Naive B cell (primary cell): ENCODE results near the gene MCFD2. TPM values are rescaled to one million over a fixed set of nuclear protein-coding genes. Genes with fewer than 3 reads are reported as not detected.

Source experiments
- ATAC-seq, 2 donors: fragments of 150-1000 bp; cut with Tn5 transposase; 2 replicates each; pipeline ENCODE4 v1.10.0; 2021; ENCODE audit warnings: low read depth in 2 of 2, mild to moderate bottlenecking in 2 of 2, moderate library complexity in 2 of 2
- DNase-seq: peaks from one replicate; pipeline ENCODE4 v3.0.0; 2022
- H3K27ac Mint-ChIP-seq, 6 donors: one replicate each; pipeline ENCODE4 v1.8.0; 2020 to 2022; ENCODE audit warnings: mild to moderate bottlenecking in 6 of 6, mixed read lengths in 6 of 6, moderate library complexity in 5 of 6, inconsistent platforms in 2 of 6
- H3K27me3 Mint-ChIP-seq, 3 donors: one replicate each; pipeline ENCODE4 v1.8.0; 2021 to 2022; ENCODE audit warnings: mixed read lengths in 3 of 3, mild to moderate bottlenecking in 1 of 3
- H3K36me3 Mint-ChIP-seq, 2 donors: one replicate each; pipeline ENCODE4 v1.8.0; 2020 to 2022; ENCODE audit warnings: mixed read lengths in 2 of 2, inconsistent platforms in 1 of 2, mild to moderate bottlenecking in 1 of 2
- H3K4me1 Mint-ChIP-seq, 3 donors: one replicate each; pipeline ENCODE4 v1.8.0; 2020 to 2022; ENCODE audit warnings: mixed read lengths in 3 of 3, inconsistent platforms in 1 of 3, mild to moderate bottlenecking in 1 of 3, moderate library complexity in 1 of 3
- H3K4me3 Mint-ChIP-seq, 8 donors: one replicate each; pipeline ENCODE4 v1.8.0; 2020 to 2022; ENCODE audit warnings: mild to moderate bottlenecking in 8 of 8, mixed read lengths in 8 of 8, moderate library complexity in 8 of 8, inconsistent platforms in 2 of 8
- H3K9me3 Mint-ChIP-seq, 7 donors: one replicate each; pipeline ENCODE4 v1.8.0; 2020 to 2022; ENCODE audit warnings: mixed read lengths in 7 of 7, mild to moderate bottlenecking in 5 of 7, inconsistent platforms in 2 of 7, moderate library complexity in 1 of 7
- polyA plus RNA-seq, 6 donors: library from polyadenylated mRNA; unstranded; fragments of 300-500 nt; fragmentation: Illumina TruSeq; gene quantifications; one replicate each; pipeline ENCODE4 v1.2.3, GENCODE V29; 2021; ENCODE audit warnings: low read depth in 6 of 6

Gene MCFD2
- polyA plus RNA-seq: 10 to 100 TPM; 26.3 to 43.3 (median 33.1) TPM

DNA sequence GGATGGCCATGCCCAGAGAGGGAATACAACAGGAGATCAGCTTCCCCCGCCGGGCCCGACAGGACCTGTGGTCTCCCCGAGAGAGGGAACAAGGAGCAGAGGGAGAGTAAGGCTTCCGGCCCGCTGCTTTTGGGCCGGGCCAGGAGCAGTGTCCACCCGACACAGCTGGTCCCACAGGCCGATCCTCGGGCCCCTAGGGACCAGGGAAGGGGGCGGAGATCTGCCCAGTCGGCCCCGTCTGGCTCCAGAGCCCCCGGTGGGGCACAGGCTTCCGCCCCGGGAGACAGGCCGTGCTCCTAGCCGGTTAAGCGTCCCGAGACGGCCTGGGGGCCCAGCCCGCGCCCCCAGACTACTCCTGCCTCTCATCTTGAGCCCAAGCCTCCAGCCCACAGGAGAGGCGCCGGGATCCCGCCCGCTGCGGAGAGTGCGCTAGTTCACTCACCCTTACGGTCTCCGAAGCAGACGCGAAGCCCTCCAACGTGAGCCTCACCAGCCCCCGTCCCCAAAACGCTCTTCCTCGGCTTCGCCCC lies at the start of gene MCFD2:
TSS of gene MCFD2 (minus strand) at position 526 of the 530 bp plus-strand sequence. CDS start 6,635 bp downstream, outside the sequence.
- no peaks in the 10 kb centered on the region for H3K9me3 Mint-ChIP-seq
- ATAC-seq: peak in 1 of 2 donors; percentile 43

DNA sequence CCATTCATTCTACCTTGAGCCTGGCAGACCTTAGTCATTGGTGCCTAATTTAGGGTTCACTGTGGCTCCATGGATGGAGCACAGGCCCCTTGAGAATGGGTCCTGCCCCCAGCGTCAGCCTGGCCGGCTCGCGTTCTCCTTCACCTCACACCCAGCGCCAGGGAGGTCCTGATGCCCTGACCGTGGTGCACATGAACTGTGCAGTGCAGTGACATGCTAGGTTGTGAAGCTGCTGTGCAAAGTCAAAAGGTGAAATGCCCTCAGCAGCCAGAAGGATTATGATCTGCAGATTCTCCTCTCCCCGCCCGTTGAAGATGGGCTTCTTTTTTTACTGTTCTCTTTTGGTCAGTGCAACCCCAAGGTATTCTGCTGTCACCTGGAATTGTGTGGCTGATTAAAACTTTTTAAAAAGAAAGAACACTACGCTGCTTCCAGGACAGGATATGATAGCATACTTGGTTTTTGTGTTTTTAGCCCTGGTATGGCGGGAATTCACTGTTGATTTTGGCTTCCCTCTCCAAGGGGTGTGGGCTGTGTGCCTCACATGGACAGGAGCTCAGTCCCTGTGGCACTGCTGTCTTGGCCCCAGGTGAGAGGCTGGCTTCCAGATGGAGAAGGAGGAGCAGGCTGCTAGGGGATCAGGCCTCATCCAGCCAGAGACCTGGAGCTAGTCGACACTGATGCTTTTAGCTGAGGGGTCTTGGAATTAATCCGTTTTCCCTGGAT lies 49.4 kb upstream of the MCFD2 start:
- no peak for ATAC-seq
- Mint-ChIP-seq H3K27ac (peak overlapping the region in 3 of 6 donors; percentile 59 to 86 (median 64)), H3K4me3 (no peak overlapping the region), H3K36me3 (peaks cover 0 to 8% of the 10 kb centered on the region in 2 donors), H3K27me3 (no peaks in the 10 kb centered on the region), H3K9me3 (no peaks in the 10 kb centered on the region), H3K4me1 (peaks cover 27 to 40% (median 27%) of the 10 kb centered on the region in 3 donors)
- no peak for DNase-seq

More for the DNA sequence above, at the start of gene MCFD2:
- Mint-ChIP-seq H3K27me3 (no peaks in the 10 kb centered on the region), H3K27ac (peak within 1 kb of the TSS; percentile 89 to 99 (median 97)), H3K36me3 (no peaks in the 10 kb centered on the region), H3K4me1 (peaks cover 41 to 71% (median 51%) of the 10 kb centered on the region in 3 donors), H3K4me3 (peak within 1 kb of the TSS; percentile 86 to 99 (median 94))
- no peak for DNase-seq

DNA sequence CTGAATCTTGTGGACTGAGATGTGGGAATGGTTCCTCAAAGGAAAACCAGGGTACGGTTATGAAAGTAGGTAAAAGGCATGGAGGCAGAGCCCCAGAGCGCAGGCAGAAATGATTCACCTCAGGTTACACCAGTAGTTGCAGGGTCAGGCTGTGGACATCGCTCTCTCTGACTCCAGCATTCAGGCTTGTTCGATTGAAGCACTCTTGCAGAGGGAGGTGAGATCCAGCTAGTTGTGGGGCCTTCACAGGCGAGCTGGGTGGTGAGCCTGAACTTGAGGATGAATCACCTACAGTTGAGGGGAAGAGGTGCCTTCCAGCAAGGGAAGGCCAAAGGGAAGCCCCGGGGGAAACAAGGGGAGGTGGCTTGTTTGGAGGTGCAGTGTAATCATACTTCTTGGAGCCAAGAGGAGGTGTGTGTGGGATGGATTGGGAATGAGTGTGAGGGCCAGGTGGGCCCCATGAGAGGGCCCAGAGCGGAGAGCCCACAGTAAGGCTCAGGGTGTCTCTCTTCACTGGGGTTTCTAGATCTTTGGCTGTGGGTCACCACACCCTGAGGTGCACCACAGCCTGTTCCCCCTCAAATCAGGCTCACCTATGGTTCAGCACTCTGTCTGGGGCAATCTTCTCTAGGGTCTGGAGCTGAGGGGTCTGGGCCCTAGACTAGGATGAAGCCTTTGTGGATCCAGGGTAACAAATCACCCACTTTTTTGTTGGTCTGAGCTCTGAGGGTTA lies 48.5 kb upstream of the MCFD2 start:
- ATAC-seq: no peak

DNA sequence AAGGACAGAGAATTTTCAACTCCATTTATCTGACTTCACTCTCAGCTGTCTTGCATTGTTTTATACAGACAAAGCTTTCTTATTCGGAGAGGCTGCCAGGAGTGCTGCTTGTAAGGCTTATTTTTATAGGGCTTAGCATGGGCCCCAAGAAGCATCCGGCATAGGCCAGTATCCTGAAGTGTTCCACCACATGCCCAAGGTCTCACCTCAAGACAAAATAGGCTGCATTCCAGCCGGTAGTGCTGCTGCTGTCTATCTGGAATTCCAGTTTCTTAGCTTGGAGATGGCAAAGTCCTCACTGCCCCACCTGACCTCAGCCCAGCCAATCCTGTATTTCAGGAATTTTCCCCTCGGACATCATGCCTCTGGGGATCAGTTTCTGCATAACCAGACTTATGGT lies 47.6 kb upstream of the MCFD2 start:
- H3K9me3 Mint-ChIP-seq: no peaks in the 10 kb centered on the region
- no peak overlapping the region for H3K4me3 Mint-ChIP-seq
- peaks cover 4 to 8% of the 10 kb centered on the region in 2 donors for H3K36me3 Mint-ChIP-seq
- peak overlapping the region in 3 of 6 donors; percentile 52 to 80 (median 71) for H3K27ac Mint-ChIP-seq
- H3K27me3 Mint-ChIP-seq: no peaks in the 10 kb centered on the region
- ATAC-seq: no peak
- peaks cover 28 to 33% (median 33%) of the 10 kb centered on the region in 3 donors for H3K4me1 Mint-ChIP-seq
- DNase-seq: no peak

More for the DNA sequence above, 48.5 kb upstream of the MCFD2 start:
- DNase-seq: no peak
- peaks cover 23 to 38% (median 33%) of the 10 kb centered on the region in 3 donors for H3K4me1 Mint-ChIP-seq
- no peaks in the 10 kb centered on the region for H3K27me3 Mint-ChIP-seq
- H3K36me3 Mint-ChIP-seq: peaks cover 0 to 8% of the 10 kb centered on the region in 2 donors
- peak overlapping the region in 4 of 6 donors; percentile 74 to 97 (median 86) for H3K27ac Mint-ChIP-seq
- H3K4me3 Mint-ChIP-seq: no peak overlapping the region
- no peaks in the 10 kb centered on the region for H3K9me3 Mint-ChIP-seq

DNA sequence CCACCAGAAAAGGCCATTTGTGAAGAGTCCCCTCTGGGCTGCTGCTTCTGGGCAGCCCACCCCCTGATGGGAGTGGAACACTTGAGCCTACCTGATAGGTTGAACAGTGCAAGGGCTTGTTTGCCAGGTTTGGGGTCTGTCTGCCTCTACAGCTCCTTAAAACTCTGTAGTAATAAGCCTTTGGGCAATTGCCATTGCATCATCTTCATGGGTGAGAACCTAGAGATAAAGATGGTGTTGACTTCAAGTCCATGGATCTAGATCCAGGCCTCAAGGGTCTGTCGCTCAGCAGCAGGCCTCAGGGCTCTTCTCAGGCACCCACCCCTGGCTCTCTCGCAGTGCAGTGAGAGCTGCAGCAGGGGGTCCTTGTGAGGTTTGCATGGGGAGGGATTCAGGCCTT lies 47.1 kb upstream of the MCFD2 start:
- peaks cover 4 to 8% of the 10 kb centered on the region in 2 donors for H3K36me3 Mint-ChIP-seq
- peak overlapping the region in 3 of 6 donors; percentile 16 to 86 (median 71) for H3K27ac Mint-ChIP-seq
- H3K27me3 Mint-ChIP-seq: no peaks in the 10 kb centered on the region
- H3K9me3 Mint-ChIP-seq: no peaks in the 10 kb centered on the region
- DNase-seq: no peak
- H3K4me3 Mint-ChIP-seq: no peak overlapping the region
- peaks cover 28 to 33% (median 31%) of the 10 kb centered on the region in 3 donors for H3K4me1 Mint-ChIP-seq
- no peak for ATAC-seq

DNA sequence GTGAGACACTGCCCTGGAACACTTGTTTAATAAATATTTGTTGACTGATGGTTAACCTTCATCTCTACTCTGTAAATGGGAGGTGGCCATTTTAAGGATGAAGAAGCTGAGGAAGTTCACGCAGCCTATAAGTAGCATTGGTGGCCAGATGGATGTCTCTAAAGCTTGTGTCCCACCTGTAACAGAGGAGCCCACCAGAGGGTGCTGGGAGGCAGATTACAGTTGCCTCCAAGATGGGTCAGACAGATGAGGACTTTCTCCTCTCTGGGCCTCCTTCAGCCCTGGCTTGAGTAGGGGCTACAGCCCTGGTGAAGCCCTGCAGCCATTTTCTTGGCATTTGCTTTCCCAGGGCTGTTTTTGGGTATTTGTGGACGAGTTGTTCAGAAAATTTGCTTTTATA lies 45.0 kb upstream of the MCFD2 start:
- Mint-ChIP-seq H3K4me3 (no peak overlapping the region), H3K27me3 (no peaks in the 10 kb centered on the region), H3K27ac (peak overlapping the region in 2 of 6 donors; percentile 30 to 76), H3K4me1 (peaks cover 31 to 41% (median 35%) of the 10 kb centered on the region in 3 donors), H3K36me3 (peaks cover 4 to 20% of the 10 kb centered on the region in 2 donors), H3K9me3 (no peaks in the 10 kb centered on the region)
- no peak for DNase-seq
- ATAC-seq: peak; percentile 46 to 51

DNA sequence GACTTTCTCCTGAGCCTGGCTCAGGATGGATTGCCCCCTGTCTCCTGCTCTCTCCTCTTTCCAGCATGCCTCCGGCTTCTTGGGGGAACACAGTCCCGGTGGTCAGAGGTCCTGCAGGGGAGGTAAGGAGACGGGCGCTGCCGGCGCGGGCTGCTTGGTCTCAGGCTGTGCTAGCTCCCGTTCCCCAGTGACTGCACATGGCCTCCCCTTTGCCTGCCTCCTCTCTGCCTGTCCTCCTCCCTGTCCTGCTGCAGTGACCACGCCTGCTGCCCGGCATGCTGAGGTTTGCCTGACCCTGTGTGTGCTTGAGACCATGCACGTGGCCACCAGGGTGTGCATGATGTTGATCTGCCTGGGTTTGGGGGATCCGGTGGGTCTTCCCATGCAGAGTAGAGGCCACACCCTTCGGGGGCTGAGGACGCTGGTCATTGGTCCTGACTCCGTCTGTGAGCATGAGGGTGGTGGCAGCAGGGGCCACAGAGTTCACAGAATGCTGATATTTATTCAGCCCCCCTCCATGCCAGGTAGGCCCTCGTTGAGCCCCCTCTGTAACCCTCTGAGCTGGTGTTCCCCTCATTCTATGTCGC lies 42.9 kb upstream of the MCFD2 start:
- H3K9me3 Mint-ChIP-seq: no peaks in the 10 kb centered on the region

DNA sequence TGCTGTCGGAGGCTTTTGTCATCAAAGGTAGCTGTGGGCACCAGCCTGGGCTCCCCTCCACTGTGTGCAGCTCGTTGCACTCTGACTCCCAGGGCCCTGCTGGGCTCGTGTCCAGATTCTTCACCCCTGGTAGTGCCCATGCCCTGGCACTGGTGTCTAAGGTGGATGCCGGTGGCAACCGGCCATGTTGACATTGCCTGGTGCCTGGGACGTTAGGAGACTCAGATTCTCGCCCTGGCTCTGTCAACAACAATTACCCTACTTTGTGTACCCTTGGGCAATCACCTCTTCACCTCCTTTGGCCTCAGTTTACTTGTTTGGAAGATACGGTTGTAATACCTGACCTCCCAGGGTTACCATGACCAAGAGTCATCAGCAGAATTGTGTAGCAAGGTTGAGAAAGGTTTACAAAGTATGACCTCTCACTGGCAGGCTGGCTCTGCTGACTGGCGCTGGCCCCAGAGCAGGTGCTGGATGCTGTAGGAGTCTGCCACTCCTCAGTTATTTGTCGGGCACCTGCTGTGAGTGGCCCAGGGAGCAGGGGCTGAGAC lies 41.5 kb upstream of the MCFD2 start:
- H3K27ac Mint-ChIP-seq: peak overlapping the region in 1 of 6 donors; percentile 57
- DNase-seq (no peak), ATAC-seq (no peak)
- H3K4me3 Mint-ChIP-seq: no peak overlapping the region
- no peaks in the 10 kb centered on the region for H3K9me3 Mint-ChIP-seq
- H3K4me1 Mint-ChIP-seq: peaks cover 21 to 41% (median 35%) of the 10 kb centered on the region in 3 donors
- H3K36me3 Mint-ChIP-seq: peaks cover 17 to 31% of the 10 kb centered on the region in 2 donors
- H3K27me3 Mint-ChIP-seq: no peaks in the 10 kb centered on the region

More for the DNA sequence above, 42.9 kb upstream of the MCFD2 start:
- peak overlapping the region in 3 of 6 donors; percentile 59 to 87 (median 76) for H3K27ac Mint-ChIP-seq
- no peaks in the 10 kb centered on the region for H3K27me3 Mint-ChIP-seq
- ATAC-seq (no peak), DNase-seq (no peak)
- H3K36me3 Mint-ChIP-seq: peaks cover 12 to 35% of the 10 kb centered on the region in 2 donors
- H3K4me3 Mint-ChIP-seq: peak overlapping the region in 1 of 8 donors; percentile 30
- H3K4me1 Mint-ChIP-seq: peaks cover 26 to 46% (median 37%) of the 10 kb centered on the region in 3 donors

DNA sequence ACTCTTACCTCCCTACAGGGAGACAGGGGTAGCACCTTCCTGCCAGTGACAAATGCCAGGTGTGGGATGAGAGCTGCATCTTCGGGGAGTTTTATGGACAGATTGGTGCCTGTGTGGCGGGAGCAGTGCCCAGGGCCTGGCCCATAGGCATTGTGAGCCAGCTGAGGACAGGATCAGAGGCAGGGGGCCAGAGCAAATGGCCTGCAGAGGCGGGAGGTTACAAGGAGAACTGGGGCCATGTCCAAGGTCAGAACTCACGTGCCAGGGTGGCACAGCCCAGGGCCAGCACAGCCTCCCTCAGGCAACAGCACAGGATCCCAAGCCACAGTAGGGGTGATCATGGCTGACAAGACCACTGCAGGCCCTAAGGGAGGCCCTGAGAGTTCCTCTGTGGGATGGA lies 40.2 kb upstream of the MCFD2 start:
- peak overlapping the region in 1 of 6 donors; percentile 72 for H3K27ac Mint-ChIP-seq
- H3K27me3 Mint-ChIP-seq: no peaks in the 10 kb centered on the region
- DNase-seq (no peak), ATAC-seq (no peak)
- peaks cover 29 to 50% (median 44%) of the 10 kb centered on the region in 3 donors for H3K4me1 Mint-ChIP-seq
- peak overlapping the region in 1 of 8 donors; percentile 41 for H3K4me3 Mint-ChIP-seq
- peaks cover 17 to 27% of the 10 kb centered on the region in 2 donors for H3K36me3 Mint-ChIP-seq
- no peaks in the 10 kb centered on the region for H3K9me3 Mint-ChIP-seq

DNA sequence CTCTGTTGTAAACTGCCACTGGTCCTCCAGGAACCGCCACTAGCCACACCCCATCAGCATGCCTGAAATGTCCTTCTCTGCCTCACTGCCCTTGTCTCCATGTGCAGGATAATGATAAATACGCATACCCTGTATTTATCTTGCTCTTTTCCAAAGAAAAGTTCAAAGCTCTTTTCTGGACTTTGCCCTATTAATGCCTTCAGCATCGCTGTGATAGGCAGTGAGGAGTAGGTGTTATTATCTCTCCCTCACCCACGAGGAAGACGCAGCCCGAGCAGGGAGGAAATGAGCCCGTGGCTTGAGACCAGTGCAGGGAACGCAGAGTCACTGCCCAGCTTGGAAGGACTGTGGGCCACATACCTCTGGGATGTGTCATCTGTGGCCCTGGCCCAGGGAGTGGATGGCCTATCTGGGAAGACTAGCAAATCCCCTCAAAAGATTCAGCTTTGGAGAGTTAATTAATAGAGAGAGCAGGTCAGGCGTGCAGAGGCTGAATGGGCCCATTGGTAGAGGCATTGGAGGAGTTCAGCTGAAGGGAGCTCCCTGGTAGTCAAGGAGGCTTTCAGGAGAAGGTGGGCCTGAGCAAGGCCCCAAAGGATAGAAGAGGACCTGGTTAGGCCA lies 39.5 kb upstream of the MCFD2 start:
- H3K36me3 Mint-ChIP-seq: peaks cover 22 to 34% of the 10 kb centered on the region in 2 donors
- peak overlapping the region in 5 of 6 donors; percentile 46 to 97 (median 72) for H3K27ac Mint-ChIP-seq
- no peak overlapping the region for H3K4me3 Mint-ChIP-seq
- H3K4me1 Mint-ChIP-seq: peaks cover 35 to 51% (median 45%) of the 10 kb centered on the region in 3 donors
- no peak for DNase-seq
- no peaks in the 10 kb centered on the region for H3K27me3 Mint-ChIP-seq
- H3K9me3 Mint-ChIP-seq: no peaks in the 10 kb centered on the region
- no peak for ATAC-seq

DNA sequence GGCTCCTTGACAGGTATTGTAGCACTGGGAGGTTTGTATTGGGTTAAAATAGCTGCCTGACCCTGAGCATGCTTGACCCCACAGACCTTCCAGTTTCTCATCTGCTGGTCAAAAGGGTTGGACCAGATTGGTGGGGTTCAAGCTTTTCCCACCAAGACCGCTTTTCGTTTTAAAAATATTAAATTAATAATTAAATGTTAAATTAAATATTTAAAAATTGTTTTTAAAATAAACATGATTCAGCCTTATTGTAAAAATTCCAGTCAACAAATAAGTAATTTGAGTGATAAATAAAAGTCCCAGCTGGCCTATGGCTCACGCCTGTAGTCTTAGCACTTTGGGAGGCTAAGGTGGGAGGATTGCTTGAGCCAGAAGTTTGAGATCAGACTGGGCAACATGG lies 36.6 kb upstream of the MCFD2 start:
- peaks cover 19 to 34% of the 10 kb centered on the region in 2 donors for H3K36me3 Mint-ChIP-seq
- H3K27me3 Mint-ChIP-seq: no peaks in the 10 kb centered on the region
- ATAC-seq (no peak), DNase-seq (no peak)
- peaks cover 51 to 66% (median 60%) of the 10 kb centered on the region in 3 donors for H3K4me1 Mint-ChIP-seq
- peak overlapping the region in 1 of 6 donors; percentile 68 for H3K27ac Mint-ChIP-seq
- H3K4me3 Mint-ChIP-seq: peak overlapping the region in 2 of 8 donors; percentile 67 to 82
- H3K9me3 Mint-ChIP-seq: no peaks in the 10 kb centered on the region

DNA sequence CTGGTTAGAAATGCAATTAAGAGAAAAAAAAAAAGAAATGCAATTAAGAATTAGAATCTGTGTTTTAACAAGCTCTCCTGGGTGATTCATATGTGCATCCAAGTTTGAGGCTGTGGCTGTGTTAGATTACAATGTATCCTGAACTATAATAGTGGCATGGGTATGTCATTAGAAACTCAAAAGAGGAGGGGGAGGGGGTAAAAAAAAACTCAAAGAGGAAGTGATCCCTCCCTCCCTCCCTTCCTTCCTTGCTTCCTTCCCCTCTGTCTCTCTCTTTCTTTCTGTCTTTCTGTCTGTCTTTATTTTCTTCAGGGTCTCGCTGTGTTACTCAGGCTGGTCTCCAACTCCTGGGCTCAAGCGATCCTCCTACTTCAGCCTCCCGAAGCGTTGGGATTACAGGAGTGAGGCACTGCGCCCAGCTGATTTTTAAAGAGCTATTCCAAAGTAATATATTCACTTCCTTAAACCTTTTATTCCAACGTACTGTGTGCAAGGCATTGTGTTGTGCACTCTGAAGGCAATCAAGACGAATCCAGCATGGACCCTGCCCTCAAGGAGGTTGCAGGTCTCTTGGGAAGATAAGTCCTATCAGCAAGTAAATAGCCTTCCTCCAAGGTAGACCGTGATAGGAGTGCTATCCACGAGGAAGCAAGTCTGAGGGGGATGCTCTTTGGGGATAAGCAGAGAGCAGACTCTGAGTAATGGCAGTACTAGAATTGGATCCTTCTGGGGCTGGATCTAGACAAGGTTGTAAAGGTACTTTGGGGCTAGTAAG lies 35.9 kb upstream of the MCFD2 start:
- H3K4me1 Mint-ChIP-seq: peaks cover 55 to 69% (median 67%) of the 10 kb centered on the region in 3 donors
- ATAC-seq: peak; percentile 54 to 56
- H3K9me3 Mint-ChIP-seq: no peaks in the 10 kb centered on the region
- no peak for DNase-seq
- no peaks in the 10 kb centered on the region for H3K27me3 Mint-ChIP-seq
- peak overlapping the region; percentile 68 to 95 (median 92) for H3K27ac Mint-ChIP-seq
- H3K4me3 Mint-ChIP-seq: peak overlapping the region in 7 of 8 donors; percentile 59 to 88 (median 76)
- H3K36me3 Mint-ChIP-seq: peaks cover 23 to 29% of the 10 kb centered on the region in 2 donors
